GM21367 (cell line): ENCODE data around the gene TRPV2.
"Not testable (repeated sequence)": the region's sequence is repeated elsewhere in the genome, so short reads cannot be mapped to it uniquely, and the experiment has no call there.

Experiments
- ATAC-seq: cut with Tn5 transposase; IDR thresholded peaks from one replicate; pipeline ENCODE4 v1.9.1; 2021; ENCODE audit not compliant: unreplicated experiment

Gene TRPV2

DNA sequence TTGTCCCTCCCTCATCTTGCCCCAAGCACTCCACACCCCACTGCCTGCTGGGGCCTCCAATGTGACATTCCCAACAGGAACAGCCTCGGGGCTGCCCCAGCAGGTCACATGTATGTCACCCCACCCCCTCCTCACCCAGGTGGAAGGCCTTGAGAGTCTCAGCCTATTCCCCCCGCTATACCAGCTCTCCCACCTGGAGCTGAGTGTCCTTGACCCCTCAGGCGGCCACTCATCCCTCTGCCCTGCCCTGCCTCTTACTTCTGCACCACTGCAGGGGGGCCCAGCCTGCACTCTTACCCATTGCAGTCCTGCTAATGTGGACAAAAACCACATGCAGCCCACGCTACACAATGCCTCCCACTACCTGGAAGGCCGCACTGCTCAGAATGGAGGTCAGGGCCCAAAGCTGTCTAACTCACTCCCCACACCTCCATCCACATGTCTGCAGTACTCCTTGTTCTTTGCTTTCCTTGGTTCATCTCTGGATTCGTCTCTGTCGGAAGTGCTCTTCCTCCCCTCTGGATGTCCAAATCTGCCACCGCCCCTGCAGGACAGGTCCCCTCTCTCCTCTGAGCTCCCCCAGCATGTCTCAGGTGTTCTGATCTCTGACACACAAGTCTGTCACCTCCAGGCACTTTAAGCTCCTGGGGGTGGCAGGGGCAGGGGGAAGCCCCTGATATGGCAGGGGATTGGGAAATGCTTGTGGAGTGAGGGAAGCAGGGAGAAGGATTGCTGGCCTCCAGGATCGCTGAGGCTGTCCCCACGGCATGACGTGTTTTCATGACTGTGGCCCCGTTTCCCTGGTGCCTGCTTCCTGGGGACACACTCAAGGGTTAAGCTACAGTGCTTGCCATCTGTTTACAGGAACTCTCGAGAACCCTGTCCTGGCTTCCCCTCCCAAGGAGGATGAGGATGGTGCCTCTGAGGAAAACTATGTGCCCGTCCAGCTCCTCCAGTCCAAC, 20.8 kb downstream of the TRPV2 start:
- ATAC-seq, result no peak

DNA sequence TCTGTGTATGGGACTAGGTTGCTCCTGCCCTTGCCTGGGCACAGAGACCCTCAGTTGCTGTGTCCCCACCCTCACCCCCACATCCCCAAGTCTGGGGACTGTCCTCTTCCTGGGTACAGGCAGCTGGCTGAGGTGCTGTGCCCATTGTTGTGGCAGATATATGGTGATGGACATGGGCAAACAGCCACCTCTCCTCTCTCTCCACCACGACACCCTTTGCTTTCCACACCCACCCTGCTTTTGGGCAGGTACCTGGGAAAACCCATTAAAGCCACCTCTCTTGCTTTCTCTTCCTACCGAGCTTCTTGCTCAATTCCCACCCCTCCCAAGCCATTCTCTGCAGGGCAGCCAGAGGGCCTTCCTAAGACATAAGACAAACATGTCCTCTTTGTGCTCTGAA, 21.7 kb downstream of the TRPV2 start:
- no peak for ATAC-seq

DNA sequence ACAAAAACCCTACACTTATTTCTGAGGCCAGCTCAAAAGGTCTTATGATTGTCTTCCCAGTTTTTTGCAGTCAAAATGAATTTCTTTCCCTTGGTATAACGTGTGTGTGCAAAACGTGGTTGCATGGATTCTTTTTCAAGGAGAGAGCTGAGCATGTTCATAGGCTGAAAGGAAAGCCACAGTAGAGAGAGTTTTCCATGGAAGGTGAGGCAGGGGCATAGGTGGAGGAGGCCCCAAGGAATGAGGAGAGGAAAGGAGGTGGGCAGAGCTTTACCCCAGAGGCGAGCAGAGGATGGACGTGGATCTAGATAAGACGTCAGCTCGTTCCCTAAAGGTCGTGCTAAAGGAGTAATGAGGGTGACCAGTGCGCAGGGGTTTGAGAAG, 22.8 kb downstream of the TRPV2 start:
- no peak for ATAC-seq

DNA sequence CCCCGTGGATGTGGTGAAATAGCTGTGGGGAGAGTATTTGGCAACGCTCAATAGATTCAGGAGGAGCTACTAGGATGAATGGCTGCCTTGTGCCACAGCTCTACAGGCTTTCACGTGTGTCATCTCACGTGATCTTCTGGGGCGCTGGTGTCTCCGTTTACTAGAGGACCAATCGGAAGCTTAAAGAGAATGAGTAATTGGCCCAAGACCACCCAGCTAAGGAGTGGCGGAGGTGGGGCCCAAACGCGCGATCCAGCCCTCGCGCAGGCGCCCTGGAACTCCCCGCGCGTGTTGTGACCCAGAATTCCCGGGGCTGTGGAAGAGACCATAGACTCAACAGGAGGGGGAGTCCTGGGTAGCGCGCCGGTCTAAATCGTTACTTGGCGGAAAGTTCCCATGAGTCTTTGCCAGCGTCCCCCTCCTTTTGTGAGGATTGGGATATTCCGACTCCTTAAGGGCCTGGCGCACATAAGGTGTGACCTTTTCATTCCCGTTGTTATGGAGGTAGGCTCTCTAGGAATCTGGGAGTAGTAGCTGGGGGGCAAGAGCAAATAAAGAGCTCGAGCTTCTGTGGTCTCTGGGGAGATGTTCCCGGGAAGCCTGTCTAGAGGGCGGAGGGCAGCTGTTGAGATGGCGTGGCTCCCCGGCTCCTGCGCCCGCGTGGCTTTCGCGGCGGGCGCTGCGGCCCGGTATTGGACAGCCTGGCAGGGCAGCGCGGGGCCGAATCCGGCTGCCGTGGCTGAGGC, 23.4 kb downstream of the TRPV2 start:
- ATAC-seq, result peak; percentile 70

DNA sequence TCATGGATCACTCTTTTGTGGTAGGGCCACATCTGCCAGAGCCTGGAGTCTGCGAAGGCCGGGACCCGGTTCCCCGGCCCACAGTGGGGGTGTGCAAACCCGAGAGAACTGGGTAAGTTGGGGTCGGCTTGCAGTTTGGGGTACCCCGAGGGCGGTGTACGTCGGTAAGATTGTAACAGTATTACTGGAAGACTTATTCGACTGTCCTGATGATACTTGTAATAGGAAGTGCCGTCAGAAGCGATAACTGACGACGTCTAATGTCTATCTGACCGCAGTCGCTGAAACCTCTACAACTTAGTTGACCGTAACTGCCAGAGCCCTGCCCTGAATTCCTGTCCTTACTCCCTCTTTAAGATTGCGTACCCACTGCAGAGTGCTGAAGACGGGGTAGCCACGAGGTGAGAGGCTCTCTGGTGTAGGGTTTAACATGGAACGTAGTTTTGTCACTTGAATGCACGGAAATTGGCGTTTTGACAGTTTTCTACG, 24.0 kb downstream of the TRPV2 start:
- ATAC-seq, result no peak

DNA sequence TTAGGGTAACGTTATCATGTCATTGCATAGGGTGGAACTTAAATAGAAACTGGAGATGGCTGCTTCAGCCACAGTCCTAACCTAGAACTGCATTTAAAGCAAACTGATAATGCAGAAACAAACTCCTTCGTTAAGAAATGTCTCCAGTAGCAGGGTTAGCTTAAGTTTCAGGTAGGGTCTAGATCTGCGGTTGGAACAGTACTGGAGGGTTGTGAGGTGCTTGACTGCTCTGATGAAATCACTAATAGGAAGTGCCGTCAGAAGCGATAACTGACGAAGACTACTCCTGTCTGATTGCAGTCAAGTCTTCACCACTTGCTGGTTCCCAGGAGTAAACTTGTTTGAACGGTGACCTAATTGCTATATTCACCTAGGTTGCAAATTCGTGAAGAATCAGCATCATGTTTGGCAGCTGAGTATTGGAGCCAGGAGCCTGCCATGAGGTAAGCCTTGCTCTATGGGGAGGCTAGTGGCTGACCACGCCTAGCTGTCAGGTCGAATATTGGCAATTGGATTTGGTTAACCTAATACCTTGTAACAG, 24.5 kb downstream of the TRPV2 start:
- no peak for ATAC-seq

DNA sequence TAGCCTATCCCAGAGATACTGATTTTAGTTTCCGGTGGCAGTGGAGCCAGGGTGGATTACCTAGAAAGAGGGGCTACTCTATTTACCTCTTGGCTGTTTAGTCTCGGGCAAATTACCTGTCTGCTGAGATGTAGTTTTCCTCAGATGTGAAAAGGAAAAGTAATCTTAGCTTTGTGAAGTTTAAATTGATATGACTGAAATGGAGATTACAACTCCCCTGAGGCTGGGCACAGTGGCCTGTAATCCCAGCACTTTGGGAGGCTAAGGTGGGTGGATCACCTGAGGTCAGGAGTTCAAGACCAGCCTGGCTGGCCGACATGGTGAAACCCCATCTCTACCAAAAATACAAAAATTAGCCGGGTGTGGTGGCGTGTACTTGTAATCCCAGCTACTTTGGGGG, 25.0 kb downstream of the TRPV2 start:
- not testable (repeated sequence) for ATAC-seq

DNA sequence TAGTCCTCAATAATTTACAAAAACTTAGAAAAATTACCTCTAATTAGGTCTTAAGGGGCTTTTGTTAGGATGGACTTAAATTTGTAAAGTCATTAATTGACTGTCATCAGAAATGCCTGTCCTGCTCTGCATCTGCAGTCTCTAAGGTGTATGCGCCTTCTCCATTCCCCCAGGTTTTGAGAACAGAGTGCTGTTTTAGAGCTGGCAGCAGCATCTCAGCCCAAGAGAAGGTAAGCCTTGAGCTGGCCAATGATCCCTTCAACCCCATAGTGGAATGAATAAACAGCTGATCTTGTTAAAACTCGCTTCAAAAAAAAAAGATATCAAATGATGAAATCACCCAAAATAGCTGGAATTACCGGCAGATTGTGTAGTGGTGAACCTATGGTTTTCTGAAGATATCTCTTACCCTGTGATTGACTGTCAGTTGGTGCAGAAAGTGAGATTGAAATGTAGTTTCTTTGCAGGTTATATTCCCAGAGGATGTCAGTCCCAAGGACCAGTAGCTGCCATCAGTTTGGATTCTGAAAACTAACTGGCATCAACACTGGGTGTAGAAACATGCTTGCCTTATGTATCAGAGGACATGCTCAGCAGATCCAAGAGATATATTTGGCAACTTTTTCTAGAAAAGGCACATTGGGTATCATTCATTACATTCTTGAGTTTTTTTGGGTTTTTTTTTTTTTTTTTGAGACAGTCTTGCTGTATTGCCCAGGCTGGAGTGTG, 25.7 kb downstream of the TRPV2 start:
- no peak for ATAC-seq

DNA sequence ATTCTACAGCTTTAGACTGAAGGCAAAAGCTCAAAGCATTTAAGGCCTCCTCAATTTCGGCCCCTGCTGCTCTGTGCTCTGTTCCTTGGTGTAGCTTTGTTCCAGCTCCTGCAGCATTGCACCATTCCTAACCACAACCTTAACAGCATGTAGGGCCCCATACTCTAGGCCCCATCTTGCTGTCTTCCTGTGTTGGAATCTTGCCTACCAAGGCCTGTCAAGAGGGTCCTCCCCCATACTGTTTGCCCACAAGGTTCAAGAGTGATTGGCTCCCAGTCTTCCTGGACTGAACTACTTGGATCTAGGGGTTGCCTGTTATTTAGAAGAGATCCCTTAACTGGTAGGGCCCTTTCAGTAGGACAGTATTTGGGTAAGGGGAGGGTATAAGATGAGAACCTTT, 26.8 kb downstream of the TRPV2 start:
- ATAC-seq, result no peak

DNA sequence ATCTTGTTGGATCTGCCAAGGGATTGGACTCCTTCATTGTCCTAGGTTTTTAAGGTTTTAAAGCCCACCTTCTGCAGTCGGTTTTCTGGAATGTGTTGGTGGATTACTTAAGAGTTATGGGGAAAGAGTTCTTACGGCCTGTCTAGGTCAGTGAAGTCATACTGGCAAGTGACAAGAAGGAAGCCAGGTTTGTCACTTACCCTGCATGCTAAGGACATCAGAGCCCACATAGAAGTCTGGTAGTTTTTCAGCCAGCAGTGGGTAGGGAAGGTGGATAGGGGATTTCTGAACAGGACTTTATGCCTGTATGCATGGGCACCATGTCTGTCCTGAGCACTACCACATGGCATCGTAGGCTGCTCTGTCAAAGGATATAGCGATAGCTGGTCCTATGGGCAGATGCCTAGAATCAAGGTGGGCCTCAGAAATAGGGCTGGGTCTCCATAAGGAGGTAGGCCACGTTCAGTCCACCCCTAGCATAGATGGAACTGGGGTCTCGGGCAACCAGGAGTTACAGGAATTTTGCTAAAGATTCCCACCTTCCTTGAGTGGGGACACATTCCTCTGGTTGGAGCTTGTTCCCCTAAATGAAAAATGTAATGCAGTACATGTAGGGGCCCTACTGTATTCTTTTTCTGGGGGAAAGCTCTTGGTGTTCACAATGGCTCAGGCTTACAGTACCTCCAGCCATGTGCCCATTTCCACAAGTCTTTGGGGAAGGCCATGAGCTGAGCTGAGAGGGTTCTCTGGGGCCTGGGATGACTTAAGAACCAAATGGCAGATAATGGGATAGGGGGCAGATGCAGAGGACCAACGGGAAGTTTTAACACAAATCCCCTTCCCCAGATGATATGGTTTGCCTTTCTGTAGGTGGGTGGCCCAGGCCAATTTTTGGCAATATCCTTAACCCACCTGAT, 27.5 kb downstream of the TRPV2 start:
- ATAC-seq, result no peak

DNA sequence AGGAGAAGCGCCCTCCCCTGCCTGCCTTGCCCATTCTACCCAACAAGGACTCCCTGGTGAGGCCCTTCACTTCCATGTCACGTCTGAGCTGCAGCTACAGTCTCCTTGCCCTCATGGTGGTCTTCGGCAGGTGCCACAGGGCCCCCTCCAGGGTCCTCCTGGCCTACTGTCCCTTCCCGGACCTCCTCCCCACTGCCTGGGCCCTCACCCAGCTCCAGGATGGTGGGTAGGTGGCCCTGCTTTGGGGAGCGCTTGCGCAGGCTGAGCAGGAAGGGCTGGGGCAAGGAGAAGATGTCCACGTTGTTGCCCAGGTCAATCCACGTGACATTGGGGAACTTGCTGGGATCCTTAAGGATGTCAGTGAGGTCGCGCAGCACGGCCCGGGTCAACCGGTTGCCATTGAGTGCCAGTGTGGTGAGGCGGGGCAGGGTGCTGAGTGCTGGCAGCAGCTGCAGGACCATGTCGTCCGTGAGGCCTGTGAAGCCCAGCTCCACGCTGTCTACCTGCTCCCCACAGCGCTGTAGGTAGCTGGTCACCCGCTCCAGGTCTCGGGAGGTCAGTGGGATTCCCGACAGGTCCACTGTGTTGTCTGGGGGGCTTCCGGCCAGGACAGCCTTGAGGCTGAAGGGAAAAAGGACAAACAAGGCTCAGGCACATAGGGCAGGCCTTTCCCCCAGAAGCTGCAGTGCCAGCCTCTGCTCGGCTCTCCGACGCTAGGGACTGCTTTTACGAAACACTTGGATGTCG, 28.3 kb downstream of the TRPV2 start:
- no peak for ATAC-seq

DNA sequence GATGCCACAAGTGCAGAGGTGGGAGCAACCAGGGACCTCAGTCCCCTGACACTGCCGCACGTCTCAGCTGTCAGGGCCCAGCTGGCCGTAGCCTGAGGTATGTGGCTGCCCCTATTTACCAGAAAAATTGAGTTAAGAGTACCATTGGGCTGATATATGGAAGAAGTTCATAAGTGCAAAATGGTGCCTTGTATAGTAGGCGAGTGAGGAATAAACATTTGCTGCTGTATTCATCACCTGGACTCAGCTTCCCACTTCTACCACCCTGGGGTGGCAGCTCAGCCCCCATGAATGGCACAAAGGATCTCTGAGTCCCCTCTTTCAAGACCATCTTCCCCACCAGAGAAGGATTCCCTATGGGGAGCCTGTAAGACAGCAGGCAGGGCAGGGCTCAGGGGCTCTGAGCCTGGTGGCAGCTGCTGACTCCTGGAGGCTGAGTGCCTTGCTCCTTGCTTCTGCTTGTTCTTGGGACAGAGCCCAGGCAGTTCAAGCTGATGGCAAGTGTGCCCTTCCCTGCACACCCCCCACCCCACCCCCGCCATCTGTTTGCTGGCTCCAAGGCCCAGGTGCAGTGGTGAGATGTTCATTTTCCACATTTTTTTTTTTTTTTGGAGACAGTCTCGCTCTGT, 29.0 kb downstream of the TRPV2 start:
- ATAC-seq, result no peak

DNA sequence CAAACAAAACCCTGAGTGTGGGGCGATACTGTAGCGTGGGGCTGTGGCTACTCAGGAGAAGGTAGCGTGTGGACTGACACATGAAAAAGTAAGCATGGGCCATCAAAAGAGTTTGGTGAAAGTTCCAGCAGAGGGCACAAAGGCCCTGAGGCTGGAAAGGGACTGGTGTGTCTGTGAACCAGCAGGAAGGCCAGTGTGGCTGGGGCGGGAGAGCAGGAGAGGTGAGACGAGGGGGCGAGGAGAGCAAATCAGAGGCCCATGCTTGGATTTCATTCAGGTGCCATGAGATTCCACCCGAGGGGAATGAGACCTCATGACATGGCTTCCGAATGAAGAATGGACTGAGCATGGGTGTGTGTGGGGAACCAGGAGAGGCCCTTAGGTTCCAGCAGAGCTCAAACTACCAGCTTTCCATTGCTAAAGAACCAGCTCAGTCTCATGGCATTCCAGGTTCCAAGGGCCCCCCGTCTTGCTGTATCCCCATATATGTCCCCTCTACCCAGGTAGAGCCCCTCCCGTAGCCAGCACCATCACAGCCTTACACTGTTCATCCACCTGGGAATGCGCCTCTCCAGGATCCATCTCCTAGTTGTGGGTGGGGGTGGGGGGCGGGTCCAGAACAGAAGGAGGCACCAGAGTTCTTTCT, 31.1 kb downstream of the TRPV2 start:
- ATAC-seq, result no peak

DNA sequence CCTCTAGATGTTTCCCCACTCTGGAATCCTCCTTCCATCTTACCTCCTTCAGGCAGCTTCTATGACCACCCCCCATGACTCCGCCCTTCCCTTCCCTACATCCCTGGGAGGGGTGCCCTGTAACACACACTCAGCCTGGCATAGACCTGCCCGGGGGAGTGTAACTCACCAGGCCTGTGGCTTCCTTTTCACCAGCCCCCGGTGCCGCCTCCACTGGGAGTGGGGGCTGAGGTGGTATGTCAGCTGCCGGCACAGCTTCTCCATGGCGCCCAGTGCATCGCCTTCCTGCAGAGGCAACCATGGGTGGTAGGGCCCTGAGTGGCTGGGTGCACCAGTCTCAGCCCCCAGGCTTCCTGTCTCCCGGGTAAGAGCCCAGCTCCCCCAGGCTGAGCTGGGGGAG, 32.3 kb downstream of the TRPV2 start:
- no peak for ATAC-seq

DNA sequence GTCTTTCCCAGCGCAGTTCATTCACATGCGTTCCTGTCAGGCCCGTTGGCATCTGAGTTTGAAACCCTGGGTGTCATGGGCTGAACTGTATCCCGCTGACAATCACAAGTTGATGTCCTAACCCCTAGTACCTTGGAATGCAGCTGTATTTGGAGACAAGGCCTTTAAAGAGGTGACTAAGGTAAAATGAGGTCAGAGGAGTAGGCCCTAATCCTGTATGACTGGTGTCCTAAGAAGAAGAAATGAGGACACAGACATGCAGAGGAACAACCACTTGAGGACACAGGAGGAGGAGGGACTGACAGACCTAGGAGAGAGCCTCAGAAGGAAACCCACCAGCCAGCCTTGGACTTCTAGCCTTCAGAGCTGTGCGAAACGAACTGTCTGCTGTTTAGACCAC, 33.1 kb downstream of the TRPV2 start:
- ATAC-seq, result no peak

DNA sequence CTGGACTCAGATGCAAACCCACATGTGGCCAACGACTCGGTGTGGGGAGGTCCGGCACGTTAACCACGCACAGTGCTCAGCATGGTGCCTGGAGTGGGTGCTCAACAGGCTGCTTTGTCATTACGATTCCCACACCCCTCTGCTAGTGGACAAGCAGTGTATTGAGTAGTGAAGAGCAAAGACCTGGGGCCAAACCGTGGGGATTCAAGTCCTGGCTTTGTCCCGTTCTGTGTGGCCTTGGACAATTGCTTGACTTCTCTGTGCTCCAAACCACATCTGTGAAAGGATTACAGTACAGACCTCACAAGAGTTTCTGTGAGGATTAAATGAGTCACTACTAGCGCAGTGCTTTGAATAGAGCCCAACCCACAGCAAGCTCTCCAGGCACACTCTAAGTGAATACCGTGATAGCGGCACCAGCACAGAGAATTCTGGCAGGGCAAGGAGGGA, 33.8 kb downstream of the TRPV2 start:
- no peak for ATAC-seq

DNA sequence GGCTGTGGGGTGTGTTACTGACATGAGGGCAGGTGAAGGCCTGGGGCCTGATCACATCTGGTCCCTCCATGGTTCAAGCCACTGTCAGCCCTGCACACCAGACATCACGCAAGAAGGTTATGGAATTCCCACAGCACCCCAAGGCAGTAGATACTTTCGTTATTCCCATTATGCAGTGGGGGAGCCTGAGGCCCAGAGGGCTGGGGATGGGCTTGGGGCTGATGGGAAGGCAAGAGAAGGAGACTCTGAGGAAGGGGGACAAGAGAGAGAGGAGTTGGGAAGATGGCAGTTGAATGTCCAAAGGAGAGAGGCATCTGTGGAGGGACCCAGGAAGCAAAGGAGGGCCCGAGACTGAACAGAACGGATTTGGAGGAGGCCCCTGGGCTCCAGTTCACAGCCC, 34.7 kb downstream of the TRPV2 start:
- ATAC-seq, result no peak

DNA sequence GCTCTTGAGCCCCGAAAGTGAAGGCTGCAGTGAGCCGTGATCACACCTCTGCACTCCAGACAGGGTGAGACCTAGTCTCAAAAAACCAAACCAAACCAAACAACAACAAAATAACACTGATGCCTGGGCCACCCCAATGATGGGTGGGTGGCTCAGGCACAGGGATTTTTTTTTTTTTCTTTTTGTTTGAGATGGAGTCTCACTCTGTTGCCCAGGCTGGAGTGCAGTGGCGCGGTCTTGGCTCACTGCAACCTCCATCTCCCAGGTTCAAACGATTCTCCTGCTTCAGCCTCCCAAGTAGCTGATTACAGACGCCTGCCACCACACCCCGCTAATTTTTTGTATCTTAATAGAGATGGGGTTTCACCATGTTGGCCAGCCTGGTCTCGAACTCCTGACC, 36.9 kb downstream of the TRPV2 start:
- not testable (repeated sequence) for ATAC-seq
